ENCODE results near the gene PLEKHH1.

PLEKHH1 gene

DNA sequence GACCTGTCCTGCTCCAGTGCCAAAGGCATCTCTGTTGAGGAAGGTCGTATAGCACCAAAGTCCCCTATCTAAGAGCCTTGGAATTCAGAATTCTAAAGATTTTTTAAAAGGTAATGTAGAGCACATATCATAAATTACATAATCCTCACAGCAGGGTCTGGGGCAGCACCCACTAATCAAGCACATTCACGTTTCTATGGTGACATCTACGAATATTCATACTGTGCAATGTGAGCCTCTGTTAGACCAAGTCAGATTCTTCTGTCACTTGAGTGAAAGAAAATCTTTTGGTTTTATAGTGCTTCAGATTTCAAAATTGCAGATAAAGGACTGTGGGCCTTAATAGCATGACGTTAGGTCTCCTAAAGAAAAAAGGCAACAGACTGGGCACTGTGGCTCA, 31.4 kb upstream of the PLEKHH1 start:
- H3K9me3 ChIP-seq (ENCODE audit: insufficient read depth, low read length): no peaks in the 10 kb centered on the region
- no peaks in the 10 kb centered on the region for H3F3A ChIP-seq (ENCODE audit: insufficient read depth)
- H3K79me2 ChIP-seq (ENCODE audit: insufficient read depth, low read length): no peaks in the 10 kb centered on the region
- TF ChIP-seq EZH2phosphoT487 (conservative IDR thresholded peaks at IDR 0.05; ENCODE audit: low read length): no peak
- TF ChIP-seq, protein P1, sequence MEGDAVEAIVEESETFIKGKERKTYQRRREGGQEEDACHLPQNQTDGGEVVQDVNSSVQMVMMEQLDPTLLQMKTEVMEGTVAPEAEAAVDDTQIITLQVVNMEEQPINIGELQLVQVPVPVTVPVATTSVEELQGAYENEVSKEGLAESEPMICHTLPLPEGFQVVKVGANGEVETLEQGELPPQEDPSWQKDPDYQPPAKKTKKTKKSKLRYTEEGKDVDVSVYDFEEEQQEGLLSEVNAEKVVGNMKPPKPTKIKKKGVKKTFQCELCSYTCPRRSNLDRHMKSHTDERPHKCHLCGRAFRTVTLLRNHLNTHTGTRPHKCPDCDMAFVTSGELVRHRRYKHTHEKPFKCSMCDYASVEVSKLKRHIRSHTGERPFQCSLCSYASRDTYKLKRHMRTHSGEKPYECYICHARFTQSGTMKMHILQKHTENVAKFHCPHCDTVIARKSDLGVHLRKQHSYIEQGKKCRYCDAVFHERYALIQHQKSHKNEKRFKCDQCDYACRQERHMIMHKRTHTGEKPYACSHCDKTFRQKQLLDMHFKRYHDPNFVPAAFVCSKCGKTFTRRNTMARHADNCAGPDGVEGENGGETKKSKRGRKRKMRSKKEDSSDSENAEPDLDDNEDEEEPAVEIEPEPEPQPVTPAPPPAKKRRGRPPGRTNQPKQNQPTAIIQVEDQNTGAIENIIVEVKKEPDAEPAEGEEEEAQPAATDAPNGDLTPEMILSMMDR (IDR thresholded peaks at IDR 0.05; ENCODE audit: insufficient read depth, low read length, poor library complexity, severe bottlenecking): no peak
- H4K20me1 ChIP-seq (ENCODE audit: low read depth, low read length): no peaks in the 10 kb centered on the region
- no peaks in the 10 kb centered on the region for H3K9me2 ChIP-seq (replicated peaks; ENCODE audit: insufficient read depth, low read length)
- H2AFZ ChIP-seq (ENCODE audit: low read depth, low read length, severe bottlenecking): no peak overlapping the region
- no peak overlapping the region for H3K4me2 ChIP-seq (ENCODE audit: low read depth, low read length, poor library complexity, severe bottlenecking)
- H3K4me3 ChIP-seq (ENCODE audit: insufficient read depth, low read length, poor library complexity, severe bottlenecking): no peak overlapping the region
- no peaks in the 10 kb centered on the region for H3K27me3 ChIP-seq (ENCODE audit: low read length)
- H3K36me3 ChIP-seq (ENCODE audit: low read length): no peaks in the 10 kb centered on the region
- H3K9ac ChIP-seq (ENCODE audit: low read length): no peak overlapping the region
- no peak overlapping the region for H3K27ac ChIP-seq (ENCODE audit: low read depth, low read length)

GRCh38 chr14:67502867-67503266, 30.2 kb upstream of the PLEKHH1 start:
- TF ChIP-seq, protein P1 (IDR thresholded peaks at IDR 0.05; ENCODE audit: insufficient read depth, low read length, poor library complexity, severe bottlenecking): no peak
- TF ChIP-seq EZH2phosphoT487 (conservative IDR thresholded peaks at IDR 0.05; ENCODE audit: low read length): no peak
- Histone ChIP-seq H3K36me3 (ENCODE audit: low read length) (no peaks in the 10 kb centered on the region), H3K27ac (ENCODE audit: low read depth, low read length) (no peak overlapping the region), H3F3A (ENCODE audit: insufficient read depth) (no peaks in the 10 kb centered on the region), H3K27me3 (ENCODE audit: low read length) (no peaks in the 10 kb centered on the region), H3K79me2 (ENCODE audit: insufficient read depth, low read length) (no peaks in the 10 kb centered on the region), H2AFZ (ENCODE audit: low read depth, low read length, severe bottlenecking) (no peak overlapping the region), H4K20me1 (ENCODE audit: low read depth, low read length) (no peaks in the 10 kb centered on the region), H3K9me2 (replicated peaks; ENCODE audit: insufficient read depth, low read length) (no peaks in the 10 kb centered on the region), H3K9me3 (ENCODE audit: insufficient read depth, low read length) (no peaks in the 10 kb centered on the region), H3K4me2 (ENCODE audit: low read depth, low read length, poor library complexity, severe bottlenecking) (no peak overlapping the region), H3K9ac (ENCODE audit: low read length) (no peak overlapping the region), H3K4me3 (ENCODE audit: insufficient read depth, low read length, poor library complexity, severe bottlenecking) (no peak overlapping the region)

DNA sequence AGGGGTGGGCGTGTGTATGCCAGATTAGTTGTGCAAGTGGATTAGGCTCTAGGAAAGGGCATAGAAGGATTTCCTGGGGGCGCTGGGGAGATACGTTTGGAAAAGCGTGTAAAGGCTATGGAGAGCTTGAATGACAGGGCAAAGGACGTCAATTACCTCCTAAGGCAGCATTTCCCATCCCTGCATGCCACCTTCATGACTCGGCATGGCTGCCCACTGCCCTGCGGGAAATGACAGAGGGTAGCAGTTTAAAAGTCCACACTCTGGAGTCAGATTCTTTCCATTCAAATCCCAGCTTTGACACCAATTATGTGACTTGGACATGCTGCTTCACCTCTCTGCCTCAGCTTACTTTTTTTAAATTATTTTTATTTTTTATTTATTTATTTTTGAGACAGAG, 29.8 kb upstream of the PLEKHH1 start:
- Histone ChIP-seq H3K36me3 (ENCODE audit: low read length) (no peaks in the 10 kb centered on the region), H2AFZ (ENCODE audit: low read depth, low read length, severe bottlenecking) (no peak overlapping the region), H3K4me3 (ENCODE audit: insufficient read depth, low read length, poor library complexity, severe bottlenecking) (no peak overlapping the region), H4K20me1 (ENCODE audit: low read depth, low read length) (no peaks in the 10 kb centered on the region), H3K4me2 (ENCODE audit: low read depth, low read length, poor library complexity, severe bottlenecking) (no peak overlapping the region), H3K9me2 (replicated peaks; ENCODE audit: insufficient read depth, low read length) (no peaks in the 10 kb centered on the region), H3K27ac (ENCODE audit: low read depth, low read length) (no peak overlapping the region), H3K79me2 (ENCODE audit: insufficient read depth, low read length) (no peaks in the 10 kb centered on the region), H3F3A (ENCODE audit: insufficient read depth) (no peaks in the 10 kb centered on the region), H3K27me3 (ENCODE audit: low read length) (no peaks in the 10 kb centered on the region), H3K9me3 (ENCODE audit: insufficient read depth, low read length) (no peaks in the 10 kb centered on the region), H3K9ac (ENCODE audit: low read length) (no peak overlapping the region)
- TF ChIP-seq EZH2phosphoT487 (conservative IDR thresholded peaks at IDR 0.05; ENCODE audit: low read length): no peak
- TF ChIP-seq, protein P1 (IDR thresholded peaks at IDR 0.05; ENCODE audit: insufficient read depth, low read length, poor library complexity, severe bottlenecking): no peak

Data from SU-DHL-6 (cell line).